HepG2 (cell line): ENCODE results near the gene RBBP8NL. TPM values are rescaled to one million over a fixed set of nuclear protein-coding genes. Genes with fewer than 3 reads are reported as not detected.
A peak's percentile ranks its signal among the peaks of the same experiment; 100 is the strongest.

ENCODE experiments used
- FOSL2 ChIP-seq: sonication (generic); formaldehyde crosslinking; IDR thresholded peaks from 2 replicates; pipeline ENCODE4 v1.4.0; 2020; ENCODE audit warnings: missing genetic modification reagents
- FOXP1 ChIP-seq, 2 experiments: fragments of 450-650 bp in 1 of 2; IDR thresholded peaks; 2 replicates each; pipeline ENCODE4 v1.6.1; 2017 to 2018; ENCODE audit warnings: antibody characterized with exemption in 1 of 2
- HDAC2 ChIP-seq: sonication (generic); formaldehyde crosslinking; IDR thresholded peaks from 2 replicates; pipeline ENCODE4 v1.4.0; 2020; ENCODE audit warnings: missing genetic modification reagents
- KAT7 ChIP-seq: IDR thresholded peaks from 2 replicates; pipeline ENCODE4 v1.6.1; 2018; ENCODE audit warnings: borderline replicate concordance, missing compliant biosample characterization
- KDM2A ChIP-seq: sonication (generic); formaldehyde crosslinking; IDR thresholded peaks from 2 replicates; pipeline ENCODE4 v1.4.0; 2020; ENCODE audit warnings: low read depth, missing genetic modification reagents, borderline replicate concordance
- MXD4 ChIP-seq: IDR thresholded peaks from 2 replicates; pipeline ENCODE4 v1.6.1; 2016; ENCODE audit warnings: mild to moderate bottlenecking, missing biosample characterization, missing genetic modification reagents
- NFIB ChIP-seq: sonication (generic); formaldehyde crosslinking; IDR thresholded peaks from 2 replicates; pipeline ENCODE4 v1.9.0; 2021; ENCODE audit warnings: missing genetic modification reagents, mild to moderate bottlenecking, borderline replicate concordance
- PCBP2 ChIP-seq: fragments of 200-400 bp; formaldehyde crosslinking; optimal IDR thresholded peaks from 2 replicates; pipeline ENCODE3; 2018; ENCODE audit warnings: low read length, low read depth; ENCODE audit not compliant: poor library complexity, severe bottlenecking
- SMYD3 ChIP-seq: sonication (generic); formaldehyde crosslinking; IDR thresholded peaks from 2 replicates; pipeline ENCODE4 v1.8.1; 2023; ENCODE audit warnings: mild to moderate bottlenecking, missing genetic modification reagents
- TCF7 ChIP-seq: sonication (generic); IDR thresholded peaks from 2 replicates; pipeline ENCODE4 v1.6.1; 2016; ENCODE audit warnings: antibody characterized with exemption, low read depth
- THAP11 ChIP-seq: IDR thresholded peaks from 2 replicates; pipeline ENCODE4 v1.6.1; 2016; ENCODE audit warnings: missing biosample characterization, missing genetic modification reagents
- TOPORS ChIP-seq: sonication (generic); formaldehyde crosslinking; IDR thresholded peaks from 2 replicates; pipeline ENCODE4 v1.8.0; 2023; ENCODE audit warnings: mild to moderate bottlenecking, missing genetic modification reagents
- ZFP1 ChIP-seq: IDR thresholded peaks from 2 replicates; pipeline ENCODE4 v1.6.1; 2016
- ZNF3 ChIP-seq: IDR thresholded peaks from 2 replicates; pipeline ENCODE4 v1.7.0; 2017; ENCODE audit warnings: inconsistent platforms
- ZNF558 ChIP-seq: sonication (generic); formaldehyde crosslinking; IDR thresholded peaks from 2 replicates; pipeline ENCODE4 v1.9.0; 2022; ENCODE audit warnings: mild to moderate bottlenecking, missing genetic modification reagents, borderline replicate concordance
- ZNF572 ChIP-seq: sonication (generic); formaldehyde crosslinking; IDR thresholded peaks from 2 replicates; pipeline ENCODE4 v1.5.1; 2020; ENCODE audit warnings: mild to moderate bottlenecking, missing genetic modification reagents
- ZSCAN12 ChIP-seq: sonication (generic); formaldehyde crosslinking; IDR thresholded peaks from 2 replicates; pipeline ENCODE4 v1.9.0; 2021; ENCODE audit warnings: mild to moderate bottlenecking, missing genetic modification reagents
- polyA plus RNA-seq, 8 experiments: library from polyadenylated mRNA; depleted of rRNA in 3 of 8; stranded (reverse) in 7 of 8; unstranded in 1 of 8; fragments of >200 nt; fragmentation: Illumina TruSeq in 4 of 8; extraction: Trizol in 4 of 8; gene quantifications; 2 replicates each; pipeline versions ENCODE4 v1.2.1 to v1.2.3, GENCODE V29; 2011 to 2016; ENCODE audit warnings: low read depth in 4 of 8, missing spikeins in 1 of 8, mixed read lengths in 1 of 8; ENCODE audit not compliant: insufficient read depth in 1 of 8
- total RNA-seq, 5 experiments: library from RNA; depleted of rRNA; stranded (reverse); fragments of >200 nt; fragmentation: Illumina TruSeq; extraction: Trizol; gene quantifications; 2 replicates each; pipeline ENCODE4 v1.2.3, GENCODE V29; 2016; ENCODE audit warnings: low read depth in 1 of 5
- TF ChIP-seq, protein P1 (sequence below): sonication (generic); formaldehyde crosslinking; IDR thresholded peaks from 2 replicates; pipeline ENCODE4 v1.8.0; 2022; ENCODE audit warnings: mild to moderate bottlenecking, missing genetic modification reagents
- TF ChIP-seq, protein P2 (sequence below): sonication (generic); formaldehyde crosslinking; IDR thresholded peaks from 2 replicates; pipeline ENCODE4 v1.4.0; 2020; ENCODE audit warnings: missing genetic modification reagents
- TF ChIP-seq, protein P3 (sequence below): IDR thresholded peaks from 2 replicates; pipeline ENCODE4 v1.6.1; 2016; ENCODE audit warnings: low read depth
- TF ChIP-seq, protein P4 (sequence below): sonication (generic); formaldehyde crosslinking; IDR thresholded peaks from 2 replicates; pipeline ENCODE4 v1.4.0; 2020; ENCODE audit warnings: missing genetic modification reagents

RBBP8NL gene
- total and polyA plus RNA-seq, 2 of the 13 experiments (the other 11 are each of a cell fraction or from before 2014, with no cell fraction given) = 0.69 to 0.86 TPM

DNA sequence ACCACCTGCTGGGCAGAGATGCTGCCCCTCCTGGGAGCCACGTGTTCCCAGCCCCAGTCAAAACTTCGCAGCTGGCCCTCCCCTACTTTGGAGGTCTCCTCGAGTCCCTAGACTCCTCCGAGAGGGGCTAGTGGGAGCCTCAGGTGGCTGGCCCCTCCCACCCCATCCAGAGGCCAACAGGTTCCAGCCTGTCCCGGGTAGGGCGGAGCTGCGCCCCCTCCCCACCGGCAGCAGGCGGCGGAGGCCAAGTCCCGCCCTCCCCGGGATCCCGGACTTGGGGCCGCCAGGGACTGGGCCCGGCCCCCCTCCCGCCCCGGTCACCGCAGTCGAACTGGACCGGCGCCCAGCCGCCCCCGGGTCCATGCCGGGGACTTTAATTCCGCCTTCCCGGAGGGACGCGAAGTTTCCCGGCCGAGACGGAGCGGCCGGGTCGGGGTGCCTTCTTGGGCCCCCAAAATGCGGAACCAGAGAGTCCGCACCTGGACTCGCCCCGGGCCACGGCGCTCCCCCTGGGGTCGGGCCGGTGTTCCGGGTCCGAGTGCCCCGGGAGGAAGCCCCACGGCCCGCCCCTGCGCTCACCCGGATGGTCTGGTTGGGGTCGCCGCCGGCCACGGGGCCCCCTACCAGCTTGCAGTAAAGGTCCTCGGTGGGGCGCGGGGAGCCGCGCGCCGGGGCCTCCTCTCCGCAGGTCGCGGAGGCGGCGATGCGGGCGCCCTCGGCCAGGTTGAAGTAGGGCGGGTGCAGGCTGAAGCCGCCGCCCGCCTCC lies 60.8 kb downstream of the RBBP8NL start (continued):
- TF ChIP-seq KDM2A (CRISPR knock-in tag) (peak; percentile 63; the same call in 1 of the 2 replicates), NFIB (CRISPR knock-in tag) (no peak), ZSCAN12 (CRISPR knock-in tag) (no peak), TCF7 (no peak), FOSL2 (no peak), ZFP1 (CRISPR knock-in tag) (no peak), PCBP2 (no peak), KAT7 (no peak; the same call in 1 of the 2 replicates), SMYD3 (CRISPR knock-in tag) (no peak), MXD4 (CRISPR knock-in tag) (peak; percentile 40), ZNF3 (CRISPR knock-in tag) (no peak), ZNF572 (CRISPR knock-in tag) (no peak), FOXP1 (IDR thresholded peaks at IDR 0.05) (no peak), FOXP1 (CRISPR knock-in tag; IDR thresholded peaks at IDR 0.05) (no peak), ZNF558 (CRISPR knock-in tag) (0 out of 2 replicates have a peak, but pooled peaks have one; percentile 40), TOPORS (0 out of 2 replicates have a peak, but pooled peaks have one; percentile 9), HDAC2 (CRISPR knock-in tag) (peak; percentile 56), THAP11 (CRISPR knock-in tag) (no peak; the same call in none of the 2 replicates)
- TF ChIP-seq, protein P1, sequence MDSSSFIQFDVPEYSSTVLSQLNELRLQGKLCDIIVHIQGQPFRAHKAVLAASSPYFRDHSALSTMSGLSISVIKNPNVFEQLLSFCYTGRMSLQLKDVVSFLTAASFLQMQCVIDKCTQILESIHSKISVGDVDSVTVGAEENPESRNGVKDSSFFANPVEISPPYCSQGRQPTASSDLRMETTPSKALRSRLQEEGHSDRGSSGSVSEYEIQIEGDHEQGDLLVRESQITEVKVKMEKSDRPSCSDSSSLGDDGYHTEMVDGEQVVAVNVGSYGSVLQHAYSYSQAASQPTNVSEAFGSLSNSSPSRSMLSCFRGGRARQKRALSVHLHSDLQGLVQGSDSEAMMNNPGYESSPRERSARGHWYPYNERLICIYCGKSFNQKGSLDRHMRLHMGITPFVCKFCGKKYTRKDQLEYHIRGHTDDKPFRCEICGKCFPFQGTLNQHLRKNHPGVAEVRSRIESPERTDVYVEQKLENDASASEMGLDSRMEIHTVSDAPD = no peak
- TF ChIP-seq, protein P2, sequence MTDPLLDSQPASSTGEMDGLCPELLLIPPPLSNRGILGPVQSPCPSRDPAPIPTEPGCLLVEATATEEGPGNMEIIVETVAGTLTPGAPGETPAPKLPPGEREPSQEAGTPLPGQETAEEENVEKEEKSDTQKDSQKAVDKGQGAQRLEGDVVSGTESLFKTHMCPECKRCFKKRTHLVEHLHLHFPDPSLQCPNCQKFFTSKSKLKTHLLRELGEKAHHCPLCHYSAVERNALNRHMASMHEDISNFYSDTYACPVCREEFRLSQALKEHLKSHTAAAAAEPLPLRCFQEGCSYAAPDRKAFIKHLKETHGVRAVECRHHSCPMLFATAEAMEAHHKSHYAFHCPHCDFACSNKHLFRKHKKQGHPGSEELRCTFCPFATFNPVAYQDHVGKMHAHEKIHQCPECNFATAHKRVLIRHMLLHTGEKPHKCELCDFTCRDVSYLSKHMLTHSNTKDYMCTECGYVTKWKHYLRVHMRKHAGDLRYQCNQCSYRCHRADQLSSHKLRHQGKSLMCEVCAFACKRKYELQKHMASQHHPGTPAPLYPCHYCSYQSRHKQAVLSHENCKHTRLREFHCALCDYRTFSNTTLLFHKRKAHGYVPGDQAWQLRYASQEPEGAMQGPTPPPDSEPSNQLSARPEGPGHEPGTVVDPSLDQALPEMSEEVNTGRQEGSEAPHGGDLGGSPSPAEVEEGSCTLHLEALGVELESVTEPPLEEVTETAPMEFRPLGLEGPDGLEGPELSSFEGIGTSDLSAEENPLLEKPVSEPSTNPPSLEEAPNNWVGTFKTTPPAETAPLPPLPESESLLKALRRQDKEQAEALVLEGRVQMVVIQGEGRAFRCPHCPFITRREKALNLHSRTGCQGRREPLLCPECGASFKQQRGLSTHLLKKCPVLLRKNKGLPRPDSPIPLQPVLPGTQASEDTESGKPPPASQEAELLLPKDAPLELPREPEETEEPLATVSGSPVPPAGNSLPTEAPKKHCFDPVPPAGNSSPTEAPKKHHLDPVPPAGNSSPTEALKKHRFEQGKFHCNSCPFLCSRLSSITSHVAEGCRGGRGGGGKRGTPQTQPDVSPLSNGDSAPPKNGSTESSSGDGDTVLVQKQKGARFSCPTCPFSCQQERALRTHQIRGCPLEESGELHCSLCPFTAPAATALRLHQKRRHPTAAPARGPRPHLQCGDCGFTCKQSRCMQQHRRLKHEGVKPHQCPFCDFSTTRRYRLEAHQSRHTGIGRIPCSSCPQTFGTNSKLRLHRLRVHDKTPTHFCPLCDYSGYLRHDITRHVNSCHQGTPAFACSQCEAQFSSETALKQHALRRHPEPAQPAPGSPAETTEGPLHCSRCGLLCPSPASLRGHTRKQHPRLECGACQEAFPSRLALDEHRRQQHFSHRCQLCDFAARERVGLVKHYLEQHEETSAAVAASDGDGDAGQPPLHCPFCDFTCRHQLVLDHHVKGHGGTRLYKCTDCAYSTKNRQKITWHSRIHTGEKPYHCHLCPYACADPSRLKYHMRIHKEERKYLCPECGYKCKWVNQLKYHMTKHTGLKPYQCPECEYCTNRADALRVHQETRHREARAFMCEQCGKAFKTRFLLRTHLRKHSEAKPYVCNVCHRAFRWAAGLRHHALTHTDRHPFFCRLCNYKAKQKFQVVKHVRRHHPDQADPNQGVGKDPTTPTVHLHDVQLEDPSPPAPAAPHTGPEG (CRISPR knock-in tag) = no peak
- TF ChIP-seq, protein P3, sequence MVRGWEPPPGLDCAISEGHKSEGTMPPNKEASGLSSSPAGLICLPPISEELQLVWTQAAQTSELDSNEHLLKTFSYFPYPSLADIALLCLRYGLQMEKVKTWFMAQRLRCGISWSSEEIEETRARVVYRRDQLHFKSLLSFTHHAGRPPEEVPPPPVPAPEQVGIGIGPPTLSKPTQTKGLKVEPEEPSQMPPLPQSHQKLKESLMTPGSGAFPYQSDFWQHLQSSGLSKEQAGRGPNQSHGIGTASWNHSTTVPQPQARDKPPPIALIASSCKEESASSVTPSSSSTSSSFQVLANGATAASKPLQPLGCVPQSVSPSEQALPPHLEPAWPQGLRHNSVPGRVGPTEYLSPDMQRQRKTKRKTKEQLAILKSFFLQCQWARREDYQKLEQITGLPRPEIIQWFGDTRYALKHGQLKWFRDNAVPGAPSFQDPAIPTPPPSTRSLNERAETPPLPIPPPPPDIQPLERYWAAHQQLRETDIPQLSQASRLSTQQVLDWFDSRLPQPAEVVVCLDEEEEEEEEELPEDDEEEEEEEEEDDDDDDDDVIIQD (CRISPR knock-in tag) = peak; percentile 41; the same call in 1 of the 2 replicates
- TF ChIP-seq, protein P4, sequence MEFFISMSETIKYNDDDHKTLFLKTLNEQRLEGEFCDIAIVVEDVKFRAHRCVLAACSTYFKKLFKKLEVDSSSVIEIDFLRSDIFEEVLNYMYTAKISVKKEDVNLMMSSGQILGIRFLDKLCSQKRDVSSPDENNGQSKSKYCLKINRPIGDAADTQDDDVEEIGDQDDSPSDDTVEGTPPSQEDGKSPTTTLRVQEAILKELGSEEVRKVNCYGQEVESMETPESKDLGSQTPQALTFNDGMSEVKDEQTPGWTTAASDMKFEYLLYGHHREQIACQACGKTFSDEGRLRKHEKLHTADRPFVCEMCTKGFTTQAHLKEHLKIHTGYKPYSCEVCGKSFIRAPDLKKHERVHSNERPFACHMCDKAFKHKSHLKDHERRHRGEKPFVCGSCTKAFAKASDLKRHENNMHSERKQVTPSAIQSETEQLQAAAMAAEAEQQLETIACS (CRISPR knock-in tag) = peak; percentile 57; the same call in 1 of the 2 replicates
